ENCODE results near the gene FRS3. TPM values are rescaled to one million over a fixed set of nuclear protein-coding genes. Genes with fewer than 3 reads are reported as not detected.

FRS3 gene
- total and polyA plus RNA-seq, 2 of the 13 experiments (the other 11 are each of a cell fraction or from before 2014, with no cell fraction given), result 3.0 to 7.4 TPM

DNA sequence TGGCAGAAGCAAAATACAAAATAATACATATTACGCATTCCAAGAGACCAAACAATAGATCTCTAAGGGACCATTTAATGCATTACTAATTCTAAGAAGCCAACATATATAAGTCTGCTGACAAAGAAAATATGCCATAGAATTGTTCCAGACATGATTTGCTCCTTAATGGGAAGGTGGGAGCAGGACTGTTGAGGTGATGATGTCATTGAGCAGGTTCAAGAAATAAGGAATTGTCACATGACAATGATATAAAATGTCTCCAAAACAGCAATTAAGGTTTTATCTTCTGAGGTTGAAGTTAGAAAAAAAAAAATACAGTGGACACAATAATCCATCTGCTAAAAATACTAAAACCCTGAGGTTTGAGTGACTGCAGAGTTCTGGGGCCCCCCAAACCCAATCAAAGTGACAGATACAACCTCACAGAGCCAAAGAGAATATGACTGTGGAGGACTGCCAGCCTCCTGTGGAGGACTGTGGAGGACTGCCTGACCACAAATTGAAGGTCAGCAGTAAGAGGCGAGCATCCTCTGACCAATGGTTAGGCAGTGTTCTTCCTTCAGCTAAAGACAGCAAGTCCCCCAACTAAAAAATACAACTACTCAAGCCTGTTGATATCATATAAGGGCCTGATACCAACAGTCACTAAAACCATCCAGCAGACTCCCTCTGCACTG is 46.8 kb upstream of the FRS3 start (continued):
- TF ChIP-seq, protein P1, sequence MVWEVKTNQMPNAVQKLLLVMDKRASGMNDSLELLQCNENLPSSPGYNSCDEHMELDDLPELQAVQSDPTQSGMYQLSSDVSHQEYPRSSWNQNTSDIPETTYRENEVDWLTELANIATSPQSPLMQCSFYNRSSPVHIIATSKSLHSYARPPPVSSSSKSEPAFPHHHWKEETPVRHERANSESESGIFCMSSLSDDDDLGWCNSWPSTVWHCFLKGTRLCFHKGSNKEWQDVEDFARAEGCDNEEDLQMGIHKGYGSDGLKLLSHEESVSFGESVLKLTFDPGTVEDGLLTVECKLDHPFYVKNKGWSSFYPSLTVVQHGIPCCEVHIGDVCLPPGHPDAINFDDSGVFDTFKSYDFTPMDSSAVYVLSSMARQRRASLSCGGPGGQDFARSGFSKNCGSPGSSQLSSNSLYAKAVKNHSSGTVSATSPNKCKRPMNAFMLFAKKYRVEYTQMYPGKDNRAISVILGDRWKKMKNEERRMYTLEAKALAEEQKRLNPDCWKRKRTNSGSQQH (CRISPR knock-in tag; IDR thresholded peaks at IDR 0.05; ENCODE audit: low read depth), result no peak
- TF ChIP-seq ZSCAN12 (CRISPR knock-in tag; IDR thresholded peaks at IDR 0.05) (no peak), SIN3A (IDR thresholded peaks at IDR 0.05; ENCODE audit: borderline replicate concordance, low read depth, low read length) (no peak), ZNF224 (CRISPR knock-in tag; IDR thresholded peaks at IDR 0.05) (no peak), ZNF33A (CRISPR knock-in tag; IDR thresholded peaks at IDR 0.05; ENCODE audit: borderline replicate concordance) (no peak)

DNA sequence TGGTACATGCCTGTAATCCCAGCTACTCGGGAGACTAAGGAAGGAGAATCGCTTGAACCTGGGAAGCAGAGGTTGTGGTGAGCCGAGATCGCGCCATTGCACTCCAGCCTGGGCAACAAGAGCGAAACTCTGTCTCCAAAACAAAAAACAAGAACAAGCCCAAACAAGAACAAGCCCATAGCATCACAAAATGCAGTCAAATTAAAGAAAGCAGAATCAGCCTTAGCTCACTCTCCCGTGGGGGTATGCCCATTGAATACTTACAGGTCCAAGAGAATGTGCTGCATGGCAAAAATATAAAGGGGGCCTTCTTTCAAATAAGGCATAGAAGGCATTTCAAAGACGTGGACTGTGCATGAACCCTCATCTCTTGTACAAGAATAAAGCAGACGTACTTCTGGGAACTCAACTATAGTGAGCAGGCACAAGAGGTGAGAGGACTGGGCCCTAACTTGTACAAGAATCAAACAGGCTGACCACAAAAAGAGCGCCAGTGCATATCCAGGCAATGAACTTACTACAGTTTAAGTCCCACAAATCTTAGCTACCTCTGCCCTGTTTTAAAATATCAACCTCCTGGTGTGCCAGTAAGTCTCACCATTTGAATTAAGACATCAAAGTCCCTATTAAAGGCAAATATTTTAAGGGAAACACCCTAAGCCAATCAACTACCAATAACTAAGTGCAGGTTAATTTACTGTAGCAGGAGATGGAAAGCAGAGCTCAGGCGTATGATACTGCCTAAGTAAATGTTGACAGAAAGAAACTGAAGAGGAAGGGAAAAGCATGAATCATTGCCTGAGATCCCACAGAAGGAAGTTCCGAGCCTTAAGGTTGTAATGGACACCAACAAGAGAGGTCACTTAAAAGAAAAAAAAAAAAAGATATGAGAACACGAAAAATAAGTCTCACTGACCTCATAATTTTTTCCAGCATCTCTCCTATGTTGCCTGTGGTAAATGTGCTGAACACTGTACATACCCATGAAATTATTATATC is 45.2 kb upstream of the FRS3 start:
- Histone ChIP-seq H3K79me2 (ENCODE audit: insufficient read depth, low read length) (no peaks in the 10 kb centered on the region), H3K4me1 (ENCODE audit: insufficient read depth, low read length) (no peaks in the 10 kb centered on the region), H3K27ac (ENCODE audit: extremely low read length, insufficient read depth, low read length) (no peak overlapping the region), H4K20me1 (ENCODE audit: insufficient read depth, low read length) (no peaks in the 10 kb centered on the region), H3K4me2 (ENCODE audit: low read depth, low read length) (no peak overlapping the region), H3K36me3 (replicated peaks in 1 of 2; ENCODE audit: control insufficient read depth in 1 of 2, insufficient read depth in 2 of 2, low read length in 2 of 2) (no peaks in the 10 kb centered on the region), H3K4me3 (replicated peaks in 1 of 3; ENCODE audit: insufficient read depth in 1 of 3, low read depth in 2 of 3, low read length in 3 of 3) (no peak overlapping the region), H3K9me3 (ENCODE audit: low read length) (no peaks in the 10 kb centered on the region), H3K9ac (ENCODE audit: insufficient read depth, low read depth, low read length) (no peak overlapping the region), H2AFZ (ENCODE audit: low read length) (no peak overlapping the region), H3K27me3 (ENCODE audit: control insufficient read depth in 1 of 2, insufficient read depth in 2 of 2, low read length in 2 of 2) (no peaks in the 10 kb centered on the region; a peak in 1 of 5 replicates)
- no peak for DNase-seq (ENCODE audit: low spot score)
- no peak for TF ChIP-seq SPEN (CRISPR knock-in tag; IDR thresholded peaks at IDR 0.05; ENCODE audit: low read depth)
- TF ChIP-seq ZBTB33 (CRISPR knock-in tag; IDR thresholded peaks at IDR 0.05), result no peak
- TF ChIP-seq ZNF607 (CRISPR knock-in tag; IDR thresholded peaks at IDR 0.05; ENCODE audit: borderline replicate concordance), result no peak
- TF ChIP-seq ZFP36 (IDR thresholded peaks at IDR 0.05; ENCODE audit: borderline replicate concordance, low read depth, low read length, partially characterized antibody), result no peak
- TF ChIP-seq RERE (CRISPR knock-in tag; IDR thresholded peaks at IDR 0.05; ENCODE audit: low read depth), result no peak
- no peak for TF ChIP-seq ZNF160 (CRISPR knock-in tag; IDR thresholded peaks at IDR 0.05)
- intact Hi-C loops (cut with micrococcal nuclease; ENCODE audit: unreplicated experiment), result no loop called here
- ATAC-seq, result no peak
- in situ Hi-C loops (cut with HindIII; ENCODE audit: extremely low pct_ligation_motif_present, low pct_unique_long_range_greater_than_20kb), result no loop called here
- no TSS peak for BruUV-seq (replicated peaks)
- peak; percentile 57 for FAIRE-seq
- ChIA-PET CTCF (ENCODE audit: low intra/inter-chr PET ratio, low total read pairs) (no interaction called here), POLR2A (no interaction called here)
- 94% methylated on average over 13 of the region's 13 CpGs for WGBS (ENCODE audit: low lambda C conversion rate)
